GM19397 (cell line): ENCODE data around the gene ERCC6L2.

Source experiments
- ATAC-seq: cut with Tn5 transposase; IDR thresholded peaks from one replicate; pipeline ENCODE4 v1.9.1; 2021; ENCODE audit warnings: mild to moderate bottlenecking, moderate library complexity; ENCODE audit not compliant: unreplicated experiment

The ERCC6L2 gene

DNA sequence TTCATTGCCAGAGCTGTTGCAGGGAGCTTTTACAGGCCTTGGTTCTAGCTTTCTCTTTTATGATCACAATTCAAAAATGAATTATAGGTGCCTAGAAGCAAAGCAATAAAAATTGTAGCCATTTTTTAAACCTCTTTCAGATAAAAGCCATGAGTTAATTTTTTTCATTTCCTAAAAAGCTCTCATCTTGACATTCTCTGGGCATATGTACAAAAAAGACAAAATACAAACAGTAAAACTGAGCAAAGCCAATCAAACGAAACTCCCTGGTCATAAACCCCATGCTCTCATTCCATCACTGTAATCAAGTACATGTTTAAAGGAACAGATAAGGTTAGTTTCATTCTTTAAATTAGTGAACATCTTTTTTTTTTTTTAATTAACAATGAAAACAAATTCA, 101.9 kb downstream of the ERCC6L2 start:
- no peak for ATAC-seq

DNA sequence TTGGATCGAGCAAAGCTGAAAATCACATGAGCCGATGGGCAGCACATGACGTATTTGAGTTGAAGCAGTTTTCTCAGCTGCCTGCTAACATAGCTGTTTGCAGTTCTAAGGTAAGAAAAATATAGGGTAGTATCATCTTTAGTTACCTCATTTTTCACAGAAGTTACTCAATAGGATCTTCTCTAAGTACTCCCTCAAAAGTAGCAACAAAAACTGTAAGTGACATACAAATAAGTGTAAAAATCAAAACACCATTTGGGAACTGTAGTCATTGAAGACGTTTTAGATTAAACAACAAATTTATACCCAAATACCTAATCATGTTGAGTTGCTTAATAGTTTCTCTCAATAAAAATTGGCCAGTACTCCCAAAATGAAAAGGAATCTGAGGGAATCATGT, 102.6 kb downstream of the ERCC6L2 start:
- no peak for ATAC-seq

DNA sequence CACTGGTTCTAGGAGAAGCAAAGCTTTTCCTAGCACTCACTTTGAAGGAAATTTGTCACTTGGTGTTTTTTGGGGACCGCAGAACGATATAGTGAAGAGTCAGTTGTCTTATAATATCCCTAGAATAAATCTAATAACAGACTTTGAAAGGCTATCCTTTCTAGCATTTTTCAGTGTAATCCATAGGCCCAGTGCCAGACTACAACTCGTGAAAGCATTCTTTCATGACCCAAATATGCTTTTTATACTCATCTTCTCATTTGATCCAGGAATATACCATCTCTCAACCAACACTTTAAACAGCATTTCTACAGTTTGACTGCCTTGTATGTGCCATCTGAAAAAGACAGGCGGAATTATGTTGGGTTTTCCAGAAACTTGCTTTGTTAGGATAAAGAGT, 104.0 kb downstream of the ERCC6L2 start:
- no peak for ATAC-seq

DNA sequence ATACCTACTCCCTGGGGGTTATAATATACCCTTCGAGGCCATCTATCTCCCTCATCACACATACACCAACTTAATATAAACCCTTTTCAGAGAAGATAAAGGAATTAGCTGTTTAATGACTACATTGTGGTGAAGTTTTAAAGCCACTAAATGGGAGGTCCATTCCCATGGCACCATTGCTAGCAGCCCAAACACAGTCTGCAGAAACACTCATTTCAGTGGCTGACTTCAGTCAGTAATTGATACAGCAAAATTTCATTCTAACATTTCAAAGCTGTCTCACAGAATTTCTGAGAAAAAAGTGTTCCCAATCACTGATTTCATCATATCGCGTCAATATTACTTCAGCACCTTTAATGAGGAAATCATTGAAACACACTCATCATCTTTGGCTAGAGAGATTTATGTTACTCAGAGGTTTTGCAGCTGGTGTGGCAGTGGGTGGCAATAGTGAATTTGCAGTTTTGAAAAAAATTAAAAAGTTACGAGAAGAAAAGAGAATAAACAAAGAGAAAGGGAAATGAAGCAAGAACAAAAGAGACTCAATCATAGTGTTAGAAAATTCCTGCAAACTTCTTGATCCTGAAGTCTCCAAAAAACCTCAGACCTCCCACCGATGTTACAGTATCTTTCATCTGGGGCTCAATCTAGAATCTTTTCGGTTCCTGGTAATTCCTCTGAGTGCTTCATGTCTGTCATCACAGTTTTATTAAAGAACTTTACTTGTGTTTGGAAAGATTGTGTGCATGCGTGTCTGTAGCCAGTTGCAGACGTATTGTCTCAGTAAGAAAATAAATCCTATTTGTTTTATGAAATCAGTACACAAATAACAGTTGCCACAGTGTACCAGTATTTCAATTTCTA, 105.0 kb downstream of the ERCC6L2 start:
- ATAC-seq: no peak

DNA sequence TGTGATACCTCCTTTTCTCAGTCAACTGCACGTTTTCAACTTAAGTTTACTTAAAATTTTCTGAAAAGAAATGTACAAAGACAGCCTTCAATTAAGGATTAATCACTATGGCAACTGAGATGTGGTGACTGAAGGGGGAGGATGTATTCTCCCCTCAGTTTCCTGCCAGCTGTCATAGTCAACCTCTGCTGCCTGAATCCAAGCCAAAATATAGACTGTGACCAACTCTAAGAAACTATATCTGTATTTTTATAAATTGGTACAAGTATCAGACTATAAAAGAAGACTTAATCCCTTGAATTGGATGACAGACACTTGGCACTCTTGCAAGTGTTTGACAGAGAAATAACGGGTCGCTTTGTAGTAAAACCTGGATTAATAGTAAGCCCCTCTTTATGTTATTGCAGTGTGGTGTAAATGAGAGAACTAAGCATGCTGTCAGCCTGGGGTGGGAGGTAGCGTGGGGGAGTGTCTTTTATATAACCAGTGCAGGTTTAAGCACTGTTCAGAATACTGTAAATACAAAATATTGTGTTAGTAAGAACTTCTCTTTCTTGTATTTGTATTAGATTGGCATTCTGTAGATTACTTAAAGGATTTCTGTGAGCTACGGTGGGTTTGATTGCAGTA, 106.4 kb downstream of the ERCC6L2 start:
- no peak for ATAC-seq

DNA sequence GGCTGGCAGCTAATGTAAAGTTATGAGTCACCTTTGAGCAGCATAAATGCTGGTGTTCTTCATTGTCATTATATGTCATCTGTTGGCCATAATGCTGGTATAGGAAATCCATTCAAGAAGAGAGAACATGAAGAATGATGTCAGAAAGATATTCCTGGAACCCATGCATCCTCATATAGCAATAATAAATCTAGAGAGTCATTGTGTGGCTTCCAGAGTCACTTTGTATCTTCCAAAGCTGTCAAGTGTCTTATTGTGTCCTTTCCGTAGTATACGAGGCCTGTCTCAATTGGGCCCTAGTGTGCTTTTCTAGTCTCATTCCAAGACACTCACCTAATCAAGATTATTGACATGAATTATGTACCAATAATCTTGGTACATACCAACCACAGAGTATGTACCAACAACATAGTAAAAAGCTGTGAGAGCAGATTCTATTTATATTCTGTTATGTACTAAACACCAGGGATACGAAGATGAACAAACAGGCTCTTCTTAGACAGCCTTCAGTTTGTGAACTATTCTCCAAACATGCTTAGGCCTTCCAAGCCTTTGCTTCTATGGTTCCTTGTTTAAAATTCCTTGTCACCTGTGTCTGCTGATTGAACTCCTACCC, 110.1 kb downstream of the ERCC6L2 start:
- no peak for ATAC-seq

DNA sequence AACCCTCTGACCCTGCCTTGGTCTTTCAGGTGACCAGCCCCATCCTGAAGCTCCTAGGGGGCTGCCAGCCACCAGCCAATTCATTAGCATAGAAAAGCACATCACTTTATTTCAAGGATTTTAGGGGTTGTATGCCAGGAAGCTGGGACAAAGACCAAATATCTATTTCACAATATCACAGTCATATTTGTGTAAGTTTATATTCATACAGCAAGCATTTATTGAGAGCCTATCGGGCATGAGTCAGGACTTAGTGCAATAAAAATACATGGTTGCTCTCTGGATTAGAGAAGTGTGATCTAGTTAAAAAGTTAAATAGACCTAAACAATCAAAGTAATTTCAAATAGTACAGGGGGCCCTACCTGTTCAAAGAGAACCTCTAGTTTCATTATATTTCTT, 113.8 kb downstream of the ERCC6L2 start:
- no peak for ATAC-seq

DNA sequence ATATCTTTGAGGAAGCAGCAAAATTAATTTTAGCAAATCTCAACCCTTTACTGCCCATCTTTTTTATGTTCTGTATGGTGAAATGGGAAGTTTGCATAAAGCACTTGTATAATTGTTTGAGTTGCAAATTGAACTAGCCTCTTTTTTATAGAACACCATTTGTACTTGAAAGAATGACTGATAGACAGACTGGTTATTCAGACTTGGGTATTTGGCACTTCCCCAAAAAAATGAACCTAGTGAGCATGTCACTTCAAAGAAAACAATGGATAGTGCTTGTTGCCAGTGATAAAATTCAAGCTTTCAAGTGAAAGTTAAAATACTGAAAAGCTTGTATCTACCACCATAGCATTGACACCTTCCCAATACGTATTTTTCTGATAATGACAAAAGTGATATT, 115.8 kb downstream of the ERCC6L2 start:
- ATAC-seq: no peak

DNA sequence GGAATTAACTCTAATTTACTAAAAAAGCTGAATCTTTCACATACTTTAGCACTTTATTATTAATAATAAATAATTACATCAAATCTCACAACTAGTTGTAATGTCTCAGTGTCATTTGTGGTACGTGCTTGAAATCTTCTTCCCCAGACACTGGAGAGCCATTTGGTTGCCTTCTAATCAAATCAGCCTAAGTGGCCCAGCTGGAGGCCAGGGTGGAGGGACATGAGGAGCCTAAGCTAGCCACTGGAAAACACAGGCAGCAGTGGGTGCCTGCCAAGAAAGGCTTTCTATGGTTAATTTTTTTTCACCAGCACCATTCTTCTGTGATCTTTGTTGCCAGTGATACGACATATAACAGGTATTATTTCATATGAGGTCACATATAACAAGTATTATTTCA, 117.0 kb downstream of the ERCC6L2 start:
- no peak for ATAC-seq

DNA sequence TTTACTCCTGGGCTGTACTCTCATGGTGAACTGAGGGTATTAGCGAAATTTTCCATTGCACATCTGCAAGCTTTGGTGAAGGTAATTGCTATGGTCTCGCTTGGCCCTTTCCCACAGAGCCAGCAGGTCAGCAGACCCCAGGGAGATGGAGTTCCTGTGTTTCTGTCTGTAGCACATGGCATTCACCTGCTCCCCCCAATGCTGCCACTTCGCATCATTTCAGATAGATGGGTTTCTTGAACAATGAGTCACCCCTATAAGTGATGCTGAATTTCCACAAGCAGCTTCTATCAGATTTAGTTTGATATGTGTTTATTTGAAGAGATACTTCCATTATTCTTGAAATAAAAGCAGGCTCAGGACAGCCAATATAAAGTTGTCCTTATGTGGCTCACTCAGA, 117.8 kb downstream of the ERCC6L2 start:
- no peak for ATAC-seq

DNA sequence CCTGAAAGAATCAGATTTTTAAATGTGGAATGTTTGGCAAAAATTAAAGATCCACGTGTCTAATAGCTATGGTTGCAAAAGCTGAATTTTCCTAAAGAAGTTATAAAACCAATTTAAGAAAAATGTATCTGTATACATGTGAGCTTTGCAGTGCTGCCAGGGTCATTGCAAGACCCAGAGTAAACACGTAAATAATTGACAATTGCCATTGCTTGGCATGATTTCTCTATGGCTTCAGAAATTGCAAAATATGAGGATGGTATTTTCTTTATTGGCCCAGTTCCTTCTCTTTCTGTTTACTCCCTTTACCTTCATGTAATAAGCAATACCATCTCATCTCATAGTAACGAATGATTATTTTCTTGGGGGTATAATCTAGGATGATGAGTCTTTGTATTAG, 123.9 kb downstream of the ERCC6L2 start:
- ATAC-seq: no peak

DNA sequence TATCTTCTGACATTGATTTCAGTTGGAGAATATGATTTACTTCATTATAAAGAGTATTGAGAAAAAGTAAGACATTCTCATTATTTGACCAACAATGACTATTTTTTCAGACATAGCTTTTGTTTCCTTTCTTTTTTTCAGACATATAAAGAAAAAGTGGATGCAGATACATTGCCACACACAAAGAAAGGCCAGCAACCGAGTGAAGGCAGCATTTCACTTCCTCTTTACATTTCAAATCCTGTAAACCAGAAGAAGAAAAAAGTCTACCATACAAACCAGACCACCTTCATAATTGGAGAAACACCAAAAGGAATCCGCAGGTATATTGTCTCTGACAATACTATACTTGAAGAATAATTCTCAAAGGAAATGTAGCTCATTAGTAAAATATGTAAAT, 128.9 kb downstream of the ERCC6L2 start:
- no peak for ATAC-seq

DNA sequence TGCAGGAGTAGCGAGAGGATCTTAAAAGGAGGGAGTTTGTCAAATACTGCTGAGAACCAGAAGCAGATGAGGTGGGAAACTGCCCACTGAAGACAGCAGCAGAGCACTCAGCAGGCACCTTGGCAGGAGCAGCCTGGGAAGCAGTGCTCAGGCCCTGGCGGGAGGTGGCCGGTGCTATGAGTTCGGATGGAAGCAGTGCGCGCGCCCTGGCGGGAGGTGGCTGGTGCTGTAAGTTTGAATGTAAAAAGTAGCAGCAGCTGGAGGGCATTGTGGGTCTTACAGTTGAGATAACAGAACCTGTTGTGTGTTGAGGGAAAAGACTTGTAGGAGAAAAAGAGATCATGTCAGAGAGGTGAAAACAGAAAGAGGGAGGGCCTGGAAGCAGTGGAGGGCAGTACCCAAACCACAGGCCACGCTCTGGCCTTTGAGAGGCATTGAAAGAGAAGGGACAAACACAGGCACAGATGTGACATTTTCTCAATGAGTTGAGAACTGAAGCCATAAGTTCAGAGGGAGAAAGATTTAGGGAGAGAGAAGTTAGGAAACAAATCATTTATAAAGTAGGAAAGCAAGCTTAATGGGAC, 130.9 kb downstream of the ERCC6L2 start:
- no peak for ATAC-seq

DNA sequence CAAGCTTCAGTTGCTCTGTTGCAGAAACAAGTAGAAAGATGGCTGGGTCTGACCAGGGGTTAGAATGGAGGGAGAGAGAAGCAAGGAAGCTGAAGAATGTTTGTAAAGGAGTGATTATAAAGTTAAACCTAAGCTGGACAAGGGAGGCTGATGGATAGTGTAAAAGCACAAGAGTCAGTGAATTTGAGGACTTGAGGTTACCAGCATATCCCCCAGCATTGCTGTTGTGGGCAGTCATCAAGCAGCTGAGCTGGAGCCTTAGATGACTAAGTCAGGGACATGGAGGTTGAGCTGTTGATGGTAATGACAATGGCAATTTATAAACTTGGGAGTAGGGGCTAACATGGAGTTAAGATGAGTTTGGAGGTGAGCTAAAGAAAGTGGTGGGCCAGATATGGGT, 131.5 kb downstream of the ERCC6L2 start:
- ATAC-seq: no peak

DNA sequence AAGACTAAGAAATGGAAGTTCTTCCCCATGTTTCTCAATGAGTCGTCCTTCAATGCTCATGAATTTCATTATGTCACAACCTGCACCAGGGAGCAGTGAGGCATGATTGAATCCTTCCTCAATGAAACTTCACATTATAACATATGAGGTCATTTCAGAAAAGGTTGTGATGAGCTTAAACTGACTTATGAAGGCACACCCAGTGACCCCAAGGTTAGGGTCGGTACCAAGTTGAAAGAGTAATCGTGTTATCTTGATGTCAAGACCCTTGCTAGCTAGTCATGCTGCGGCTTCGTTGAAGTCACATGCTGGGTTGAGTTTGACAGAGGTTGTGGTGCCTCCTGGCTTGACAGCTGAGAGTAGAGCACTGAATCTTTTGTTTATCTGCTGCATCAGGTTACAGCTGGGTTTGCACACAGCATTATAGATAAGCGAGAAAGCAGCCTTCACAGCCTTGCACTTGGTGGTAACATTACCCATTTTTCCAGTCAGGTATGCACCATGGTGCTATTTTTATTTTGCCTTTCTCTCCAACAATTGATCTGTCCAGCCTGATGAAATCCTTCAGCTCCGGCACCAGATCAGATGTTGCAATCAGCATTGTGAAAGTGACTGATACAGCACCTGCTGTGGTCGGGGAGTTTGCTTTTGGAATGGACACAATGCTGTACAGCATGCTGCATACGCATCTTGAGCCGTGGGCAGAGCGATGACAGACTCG, 133.2 kb downstream of the ERCC6L2 start:
- ATAC-seq: no peak

DNA sequence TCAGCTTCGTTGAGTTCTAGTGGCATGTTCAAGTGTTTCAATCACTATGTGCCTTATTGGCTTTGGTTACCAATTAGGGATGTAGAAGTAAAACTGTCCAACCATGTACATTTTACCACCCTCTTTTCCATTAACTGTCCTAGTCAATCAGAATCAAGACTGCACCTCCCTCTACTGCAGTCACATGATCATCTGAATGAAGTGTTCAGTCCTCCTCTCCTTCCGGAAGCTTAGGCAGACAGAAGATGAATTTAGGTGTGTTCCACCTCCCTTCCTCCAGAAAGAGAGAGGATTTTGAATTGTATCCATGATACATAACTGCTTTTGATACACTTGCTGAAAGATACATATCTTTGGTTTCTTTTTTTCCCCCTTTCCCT, 133.7 kb downstream of the ERCC6L2 start:
- no peak for ATAC-seq

DNA sequence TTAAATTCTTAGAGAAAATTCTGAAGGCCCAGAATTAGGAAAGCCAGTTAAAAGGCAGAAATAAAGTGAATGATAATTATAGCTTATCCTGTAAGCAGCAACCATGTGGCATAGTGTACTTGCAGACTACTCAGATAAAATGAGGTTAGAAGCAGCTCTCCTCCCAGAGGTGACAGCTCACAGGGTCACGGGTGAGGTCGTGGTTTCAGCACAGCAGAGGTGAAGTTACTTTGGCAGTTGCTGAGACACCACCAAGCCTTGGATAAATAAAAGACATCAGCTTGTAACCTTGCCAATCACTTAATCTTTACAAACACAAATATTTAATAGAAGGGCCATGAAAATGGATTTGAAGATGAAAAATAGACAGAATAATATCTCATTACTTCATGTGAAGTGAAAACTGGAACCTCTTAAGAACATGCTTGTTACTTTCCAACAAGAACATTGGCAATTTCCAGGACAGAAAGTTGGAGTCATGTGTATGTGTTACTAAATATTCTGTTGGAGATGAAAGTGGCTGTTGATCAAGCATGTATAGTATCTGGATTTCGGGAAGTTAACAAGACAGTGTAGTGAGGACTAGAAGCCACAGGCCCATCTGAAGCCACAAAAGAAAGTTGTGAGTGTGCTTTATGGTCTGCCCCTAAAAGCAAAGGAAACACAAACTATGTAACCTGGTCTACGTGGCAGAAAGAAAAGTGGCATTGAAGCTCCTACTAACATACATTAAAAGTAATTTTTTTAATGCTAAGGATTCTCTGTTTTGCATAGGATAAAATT, 134.4 kb downstream of the ERCC6L2 start:
- no peak for ATAC-seq

DNA sequence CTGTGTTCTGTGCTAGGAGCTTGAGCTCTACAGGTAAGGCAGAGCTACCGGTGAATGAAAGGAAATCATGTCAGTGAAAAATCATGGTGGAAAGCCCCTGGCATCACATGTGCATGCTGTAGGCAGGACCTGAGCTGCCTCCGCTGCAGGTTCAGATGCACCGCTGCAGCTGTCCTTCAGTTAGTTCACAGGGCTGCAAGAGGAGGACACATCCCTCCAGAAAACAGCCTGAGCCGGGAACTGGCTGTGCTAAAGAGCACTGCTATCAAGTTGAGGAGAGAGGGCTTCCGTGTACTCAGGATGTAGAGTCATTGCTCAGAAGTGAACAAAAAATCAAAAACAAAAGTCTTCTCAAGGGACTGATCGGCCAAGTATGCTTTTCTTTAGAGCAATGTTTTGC, 138.6 kb downstream of the ERCC6L2 start:
- ATAC-seq: no peak

DNA sequence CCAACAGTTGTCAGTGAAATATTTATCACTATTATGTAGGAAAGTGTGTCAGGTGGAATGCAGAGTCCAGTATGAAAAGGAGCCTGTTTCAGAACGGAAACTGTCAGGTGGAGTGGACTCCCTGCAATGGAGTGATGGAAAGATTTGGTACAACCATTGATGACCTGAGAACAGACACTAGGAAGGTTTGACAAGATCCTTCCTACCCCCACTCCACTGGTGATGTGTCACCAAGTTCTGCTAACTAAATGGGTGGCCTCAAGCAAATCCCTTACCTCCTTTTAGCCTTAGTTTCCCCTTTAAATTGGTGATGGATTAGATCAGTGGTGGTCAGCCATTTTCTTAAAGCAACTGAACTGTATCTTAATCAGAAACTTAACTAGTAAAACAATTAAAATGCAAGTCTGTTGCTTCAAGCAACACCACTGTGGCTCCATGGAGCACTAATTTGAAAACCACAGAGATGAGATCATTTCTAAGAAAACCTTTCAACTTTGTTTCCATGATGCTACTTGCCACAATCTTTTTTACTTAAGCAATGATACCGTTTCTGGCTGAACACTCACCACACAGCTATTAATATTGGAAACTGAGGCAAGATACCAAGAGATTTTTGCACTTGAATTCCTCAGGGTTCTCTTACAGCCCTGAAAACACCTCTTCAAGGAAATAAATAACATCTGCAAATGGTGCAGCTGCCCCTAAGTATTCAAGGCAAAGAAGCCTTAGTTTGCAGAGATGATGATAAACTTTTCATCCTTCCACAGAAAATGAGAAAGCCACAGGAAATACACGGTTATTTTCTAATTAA, 140.6 kb downstream of the ERCC6L2 start:
- no peak for ATAC-seq
